MM.1S (cell line): ENCODE data around the gene KIAA1328.
A peak's percentile ranks its signal among the peaks of the same experiment; 100 is the strongest.

Source experiments
- DNase-seq: peaks from one replicate; pipeline ENCODE4 v3.0.0-alpha.2; 2015
- H2AFZ ChIP-seq: fragments of 300-600 bp; sonication (generic); 2 replicates; pipeline ENCODE4 v1.6.0; 2016; ENCODE audit warnings: antibody characterized with exemption, low read length
- H3F3A ChIP-seq: fragments of 300-600 bp; sonication (generic); 2 replicates; pipeline ENCODE4 v1.6.1; 2016; ENCODE audit warnings: mild to moderate bottlenecking, antibody characterized with exemption, low read length, moderate library complexity, mixed read lengths; ENCODE audit not compliant: insufficient read depth
- H3K27ac ChIP-seq: fragments of 300-600 bp; sonication (generic); 2 replicates; pipeline ENCODE4 v1.5.1; 2016; ENCODE audit warnings: mild to moderate bottlenecking, low read length
- H3K27me3 ChIP-seq: fragments of 300-600 bp; sonication (generic); replicated peaks from 2 replicates; pipeline ENCODE4 v1.6.0; 2016; ENCODE audit warnings: low read length; ENCODE audit not compliant: insufficient read depth
- H3K36me3 ChIP-seq: fragments of 300-600 bp; sonication (generic); replicated peaks from 2 replicates; pipeline ENCODE4 v1.6.1; 2016; ENCODE audit warnings: mild to moderate bottlenecking, low read length, mixed read lengths; ENCODE audit not compliant: insufficient read depth
- H3K4me1 ChIP-seq: fragments of 300-600 bp; sonication (generic); 2 replicates; pipeline ENCODE4 v1.6.1; 2016; ENCODE audit warnings: low read length, mixed read lengths
- H3K4me2 ChIP-seq: fragments of 300-600 bp; sonication (generic); 2 replicates; pipeline ENCODE4 v1.6.0; 2016; ENCODE audit warnings: low read depth, low read length
- H3K4me3 ChIP-seq: fragments of 300-600 bp; sonication (generic); 2 replicates; pipeline ENCODE4 v1.5.1; 2016; ENCODE audit warnings: low read length, mixed read lengths
- H3K79me2 ChIP-seq: fragments of 300-600 bp; sonication (generic); 2 replicates; pipeline ENCODE4 v1.6.1; 2016; ENCODE audit warnings: mixed run types, low read length, mixed read lengths
- H3K9ac ChIP-seq: fragments of 300-600 bp; sonication (generic); 2 replicates; pipeline ENCODE4 v1.6.1; 2016; ENCODE audit warnings: low read length, mixed read lengths
- H3K9me2 ChIP-seq: fragments of 300-600 bp; sonication (generic); replicated peaks from 2 replicates; pipeline ENCODE4 v1.6.1; 2016; ENCODE audit warnings: mild to moderate bottlenecking, low read length, mixed read lengths; ENCODE audit not compliant: insufficient read depth
- H3K9me3 ChIP-seq: fragments of 300-600 bp; sonication (generic); replicated peaks from 2 replicates; pipeline ENCODE4 v1.6.1; 2016; ENCODE audit warnings: mild to moderate bottlenecking, low read length, mixed read lengths; ENCODE audit not compliant: insufficient read depth
- H4K20me1 ChIP-seq: fragments of 300-600 bp; sonication (generic); 2 replicates; pipeline ENCODE4 v1.6.1; 2016; ENCODE audit warnings: mild to moderate bottlenecking, low read length, moderate library complexity, mixed read lengths; ENCODE audit not compliant: insufficient read depth
- CTCF ChIP-seq: fragments of 300-600 bp; sonication (generic); IDR thresholded peaks from 2 replicates; pipeline ENCODE4 v1.5.1; 2016; ENCODE audit warnings: antibody characterized with exemption, low read length, mixed read lengths
- EZH2 ChIP-seq: fragments of 300-600 bp; sonication (generic); optimal IDR thresholded peaks from 2 replicates; pipeline ENCODE3; 2017; ENCODE audit warnings: low read depth, mild to moderate bottlenecking, antibody characterized with exemption, low read length, mixed read lengths
- EZH2phosphoT487 ChIP-seq: fragments of 300-600 bp; sonication (generic); IDR thresholded peaks from 2 replicates; pipeline ENCODE4 v1.6.1; 2018; ENCODE audit warnings: antibody characterized with exemption, low read length

KIAA1328 gene

GRCh38 chr18:37244618-37245017 lies 415.7 kb downstream of the KIAA1328 start:
- TF ChIP-seq EZH2phosphoT487 (no peak), CTCF (no peak), EZH2 (no peak)
- Histone ChIP-seq H3K4me1 (no peaks in the 10 kb centered on the region), H4K20me1 (no peaks in the 10 kb centered on the region)

GRCh38 chr18:37246779-37247340 lies 417.9 kb downstream of the KIAA1328 start:
- H3K4me3 ChIP-seq, result no peak overlapping the region
- H3K79me2 ChIP-seq, result no peaks in the 10 kb centered on the region
- H3F3A ChIP-seq, result no peaks in the 10 kb centered on the region
- H4K20me1 ChIP-seq, result no peaks in the 10 kb centered on the region
- H3K9ac ChIP-seq, result no peak overlapping the region
- no peaks in the 10 kb centered on the region for H3K4me1 ChIP-seq
- H3K36me3 ChIP-seq, result no peaks in the 10 kb centered on the region
- no peaks in the 10 kb centered on the region for H3K9me2 ChIP-seq
- H3K9me3 ChIP-seq, result no peaks in the 10 kb centered on the region
- no peak overlapping the region; the same call in 1 of the 2 replicates for H3K4me2 ChIP-seq
- H2AFZ ChIP-seq, result 0 out of 2 replicates have a peak overlapping the region, but pooled peaks have one; percentile 24
- no peak overlapping the region for H3K27ac ChIP-seq
- peak; percentile 67 for DNase-seq
- no peak for TF ChIP-seq EZH2
- no peak for TF ChIP-seq CTCF
- TF ChIP-seq EZH2phosphoT487, result no peak
- H3K27me3 ChIP-seq, result no peaks in the 10 kb centered on the region

More at GRCh38 chr18:37244618-37245017, 415.7 kb downstream of the KIAA1328 start:
- H3K9me2 ChIP-seq, result no peaks in the 10 kb centered on the region
- no peaks in the 10 kb centered on the region for H3K79me2 ChIP-seq
- no peaks in the 10 kb centered on the region for H3F3A ChIP-seq
- H3K9me3 ChIP-seq, result no peaks in the 10 kb centered on the region
- no peak overlapping the region for H3K9ac ChIP-seq
- H3K36me3 ChIP-seq, result no peaks in the 10 kb centered on the region
- no peak for DNase-seq
- no peak overlapping the region for H3K4me2 ChIP-seq
- no peak overlapping the region for H3K27ac ChIP-seq
- no peaks in the 10 kb centered on the region for H3K27me3 ChIP-seq
- no peak overlapping the region for H2AFZ ChIP-seq
- no peak overlapping the region for H3K4me3 ChIP-seq

GRCh38 chr18:37247497-37248161 lies 418.7 kb downstream of the KIAA1328 start:
- H3K36me3 ChIP-seq, result no peaks in the 10 kb centered on the region
- DNase-seq, result no peak
- H3K27ac ChIP-seq, result no peak overlapping the region
- TF ChIP-seq EZH2phosphoT487, result no peak
- no peak for TF ChIP-seq EZH2
- no peak overlapping the region for H3K4me2 ChIP-seq
- H3K27me3 ChIP-seq, result no peaks in the 10 kb centered on the region
- no peak overlapping the region for H3K4me3 ChIP-seq
- H3K79me2 ChIP-seq, result no peaks in the 10 kb centered on the region
- H4K20me1 ChIP-seq, result no peaks in the 10 kb centered on the region
- H3K9ac ChIP-seq, result no peak overlapping the region
- H2AFZ ChIP-seq, result no peak overlapping the region
- H3K4me1 ChIP-seq, result no peaks in the 10 kb centered on the region
- no peaks in the 10 kb centered on the region for H3K9me3 ChIP-seq
- no peaks in the 10 kb centered on the region for H3K9me2 ChIP-seq
- H3F3A ChIP-seq, result no peaks in the 10 kb centered on the region

- H3K27ac ChIP-seq, result no peak overlapping the region
- no peak for DNase-seq
- H4K20me1 ChIP-seq, result no peaks in the 10 kb centered on the region
- H3F3A ChIP-seq, result no peaks in the 10 kb centered on the region
- no peaks in the 10 kb centered on the region for H3K36me3 ChIP-seq
- no peak for TF ChIP-seq EZH2
- no peak for TF ChIP-seq EZH2phosphoT487
- no peak for TF ChIP-seq CTCF
- no peak overlapping the region for H3K4me2 ChIP-seq
- no peaks in the 10 kb centered on the region for H3K9me3 ChIP-seq
- no peaks in the 10 kb centered on the region for H3K79me2 ChIP-seq
- no peaks in the 10 kb centered on the region for H3K9me2 ChIP-seq
- H3K4me3 ChIP-seq, result no peak overlapping the region
- no peak overlapping the region for H3K9ac ChIP-seq
- H2AFZ ChIP-seq, result no peak overlapping the region
- no peaks in the 10 kb centered on the region for H3K4me1 ChIP-seq
- H3K27me3 ChIP-seq, result no peaks in the 10 kb centered on the region
These were observed 419.4 kb downstream of the KIAA1328 start for GRCh38 chr18:37248281-37248680.
